NCI-H69 (cell line): ENCODE results near the gene MICAL2.

ENCODE experiments used
- DNase-seq: peaks from one replicate; lab custom pipeline; 2025; lab: John Stamatoyannopoulos, UW

MICAL2 gene

DNA sequence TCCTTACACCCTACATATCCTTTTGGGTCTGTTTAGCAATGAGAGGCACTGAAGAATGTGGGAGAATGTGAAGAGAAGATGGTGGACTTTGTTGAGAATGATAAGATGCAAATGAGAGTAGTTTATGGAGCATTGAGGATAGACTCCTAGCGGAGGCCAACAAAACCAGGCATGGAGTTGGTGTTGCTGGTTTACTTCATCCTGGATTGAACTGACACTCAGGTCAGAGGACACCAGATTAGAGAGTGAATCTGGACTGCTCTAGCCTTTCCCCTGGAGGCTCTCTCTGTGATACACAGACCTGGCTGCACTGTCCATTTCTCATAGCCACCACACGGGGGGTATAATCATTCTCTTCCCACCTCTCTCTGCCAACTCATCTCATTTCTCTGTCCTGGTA is 98.7 kb downstream of the MICAL2 start:
- no peak for DNase-seq

DNA sequence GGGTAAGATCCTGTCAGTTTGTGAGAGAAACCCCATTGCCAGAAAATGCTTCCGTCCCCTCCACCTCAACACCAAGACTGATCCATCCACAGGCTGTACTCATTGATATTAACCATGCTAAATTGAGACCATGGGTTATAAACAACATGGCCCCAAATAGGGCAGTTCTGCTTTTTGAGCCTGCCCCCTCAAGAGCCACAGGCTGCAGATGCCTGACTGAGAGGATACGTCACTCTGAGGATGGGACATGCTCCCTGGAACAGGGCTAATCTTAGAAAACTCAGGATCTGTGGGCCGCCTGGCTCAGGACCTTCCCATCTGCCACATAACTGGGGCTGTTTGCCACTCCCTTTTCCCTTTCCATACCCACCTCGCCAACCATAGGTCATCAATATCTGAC is 99.8 kb downstream of the MICAL2 start:
- DNase-seq = no peak

DNA sequence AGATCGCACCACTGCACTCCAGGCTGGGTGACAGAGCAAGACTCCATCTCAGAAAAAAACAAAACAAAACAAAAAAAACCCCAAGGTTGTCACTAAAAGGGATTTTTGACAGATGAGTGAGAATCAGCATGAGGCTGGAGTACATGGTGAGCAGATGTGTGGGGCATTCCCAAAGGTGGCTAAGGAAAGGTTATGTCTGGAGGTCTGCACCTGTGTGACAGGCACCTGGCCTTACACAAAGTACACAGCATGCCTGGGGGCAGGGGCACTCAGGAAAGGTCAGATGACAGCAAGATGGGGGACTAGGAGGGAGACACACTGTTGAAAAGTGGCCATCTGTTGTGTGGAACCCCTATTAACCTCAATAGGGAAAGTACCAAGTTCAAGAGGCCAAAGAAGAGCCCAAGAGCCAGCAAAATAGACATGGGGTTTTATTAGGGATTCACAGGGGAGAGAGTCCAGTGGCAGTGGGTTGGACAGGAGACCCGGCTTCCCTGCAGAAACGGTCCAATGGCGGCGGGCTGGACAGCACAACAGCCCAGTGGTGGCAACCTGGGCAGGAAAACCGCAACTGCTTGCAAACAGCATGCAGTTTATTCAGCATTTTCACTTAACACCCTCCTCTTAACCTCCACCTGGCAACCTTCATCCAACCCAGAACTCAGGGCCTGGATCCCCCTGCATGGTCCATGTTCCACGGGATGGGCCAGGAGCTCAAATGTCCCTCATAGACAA is 101.1 kb downstream of the MICAL2 start:
- peak; percentile 54 for DNase-seq

DNA sequence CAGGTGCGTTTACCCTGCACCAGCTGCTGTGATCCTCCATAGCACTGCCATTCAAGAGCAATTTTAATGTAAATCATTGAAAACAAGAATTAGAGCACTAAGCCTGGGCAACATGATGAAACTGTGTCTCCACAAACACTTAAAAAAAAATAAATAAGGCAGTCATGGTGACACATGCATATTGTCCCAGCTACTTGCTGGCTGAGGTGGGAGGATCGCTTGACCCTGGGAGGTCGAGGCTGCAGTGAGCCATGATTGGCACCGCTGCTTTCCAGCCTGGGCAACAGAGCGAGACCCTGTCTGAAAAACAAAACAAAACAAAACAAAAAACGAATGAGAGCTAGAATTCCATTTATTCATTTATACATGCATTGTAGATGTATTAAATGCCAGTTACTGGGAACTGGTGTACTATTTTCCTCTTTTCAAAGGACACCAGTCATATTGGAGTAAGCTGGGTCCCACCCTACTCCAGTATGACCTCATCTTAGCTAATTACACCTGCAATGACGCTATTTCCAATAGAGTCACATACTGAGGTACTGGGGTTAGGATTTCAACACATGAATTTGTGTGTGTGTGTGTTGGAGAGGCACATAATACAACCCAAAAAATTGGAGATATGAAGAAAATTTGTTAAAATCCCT is 101.9 kb downstream of the MICAL2 start:
- peak; percentile 52 for DNase-seq

DNA sequence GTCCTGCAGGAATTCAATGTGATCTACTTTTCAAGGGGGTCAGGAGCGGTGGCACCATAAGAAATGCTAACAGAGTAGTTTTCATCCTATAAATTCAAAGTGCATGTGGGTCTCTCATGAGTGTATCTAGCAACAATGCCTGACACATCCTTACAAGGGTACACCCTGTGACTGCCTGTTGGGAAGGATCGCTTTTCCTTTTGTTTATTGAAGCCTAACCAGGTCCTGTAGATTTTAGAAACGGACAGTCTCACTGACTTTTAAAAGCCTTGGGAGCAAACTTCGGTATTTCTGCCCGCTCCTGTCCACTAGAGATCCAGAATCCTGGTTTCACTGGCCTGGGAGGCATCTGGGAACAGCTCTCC is 102.4 kb downstream of the MICAL2 start:
- no peak for DNase-seq

DNA sequence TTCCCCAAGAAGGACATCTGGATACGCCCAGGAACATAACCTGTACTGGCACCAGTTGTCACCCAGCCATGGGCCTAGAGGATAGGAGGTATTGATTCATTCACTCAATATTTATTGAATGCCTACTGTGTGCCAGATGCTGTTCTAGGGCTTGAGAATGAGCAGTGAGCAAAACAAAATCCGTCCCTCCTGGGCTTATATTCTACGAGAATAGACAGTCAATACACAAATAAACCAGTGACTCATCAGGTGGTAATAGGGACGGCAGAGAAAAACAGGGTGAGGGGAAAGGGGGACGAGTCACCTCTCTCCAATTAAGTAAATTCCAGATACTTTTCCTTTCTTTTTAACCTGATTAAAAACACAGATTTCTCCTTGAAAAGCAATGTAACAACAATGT is 103.5 kb downstream of the MICAL2 start:
- peak; percentile 19 for DNase-seq

DNA sequence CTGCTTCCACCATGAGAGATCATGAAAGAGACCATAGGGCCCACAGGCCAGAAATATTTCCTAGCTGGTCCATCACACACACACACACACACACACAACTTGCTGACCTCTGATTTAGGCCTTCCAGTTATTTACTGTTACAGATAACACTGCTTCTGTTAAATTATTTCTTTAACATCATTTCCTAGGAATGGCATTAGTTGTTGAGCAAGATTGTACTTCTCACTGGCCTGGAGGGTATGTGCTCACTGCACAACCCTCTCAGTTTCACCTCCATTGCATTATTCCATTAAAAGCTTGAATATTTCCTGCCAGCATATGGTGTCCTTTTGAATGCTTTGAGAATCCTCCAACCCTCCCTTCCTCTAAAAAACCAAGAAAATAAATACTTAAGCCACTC is 104.4 kb downstream of the MICAL2 start:
- peak; percentile 83 for DNase-seq

DNA sequence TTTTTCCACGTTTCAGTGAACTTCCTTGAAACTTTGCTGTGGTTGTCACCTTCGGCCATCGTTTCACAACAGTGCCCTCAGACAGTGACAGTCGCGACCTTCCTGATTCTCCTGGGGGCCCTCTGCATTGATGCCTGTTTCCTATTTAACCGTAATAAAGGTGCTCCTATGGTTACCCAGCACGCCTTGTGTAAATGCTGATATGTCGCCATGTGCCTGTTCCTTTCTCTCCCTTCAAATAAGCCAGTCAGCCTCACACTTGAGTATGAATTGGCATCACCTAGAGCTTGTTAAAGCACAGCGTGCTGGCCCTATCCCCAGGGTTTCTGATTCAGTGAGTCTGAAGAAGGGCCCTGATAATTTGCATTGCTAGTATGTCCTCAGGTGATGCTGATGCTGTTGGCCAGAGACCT is 104.8 kb downstream of the MICAL2 start:
- DNase-seq = peak; percentile 98

DNA sequence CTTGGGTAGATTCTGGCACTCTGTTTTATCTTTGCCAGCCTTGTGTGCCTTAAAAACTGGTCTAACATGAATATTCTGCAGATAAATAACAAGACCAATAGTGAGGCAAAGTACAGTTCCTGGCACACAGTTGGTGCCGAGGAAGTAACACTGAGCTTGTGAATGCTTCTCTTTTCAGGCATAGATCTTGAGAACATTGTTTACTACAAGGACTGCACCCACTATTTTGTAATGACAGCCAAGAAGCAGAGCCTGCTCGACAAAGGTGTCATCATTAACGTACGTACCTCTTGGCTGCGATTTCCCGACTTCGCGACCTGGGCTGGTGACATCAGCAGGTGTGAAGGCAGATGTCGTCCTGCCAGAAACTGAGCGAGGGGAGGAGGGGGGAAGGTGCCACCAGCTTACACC is 105.7 kb downstream of the MICAL2 start:
- DNase-seq = no peak

DNA sequence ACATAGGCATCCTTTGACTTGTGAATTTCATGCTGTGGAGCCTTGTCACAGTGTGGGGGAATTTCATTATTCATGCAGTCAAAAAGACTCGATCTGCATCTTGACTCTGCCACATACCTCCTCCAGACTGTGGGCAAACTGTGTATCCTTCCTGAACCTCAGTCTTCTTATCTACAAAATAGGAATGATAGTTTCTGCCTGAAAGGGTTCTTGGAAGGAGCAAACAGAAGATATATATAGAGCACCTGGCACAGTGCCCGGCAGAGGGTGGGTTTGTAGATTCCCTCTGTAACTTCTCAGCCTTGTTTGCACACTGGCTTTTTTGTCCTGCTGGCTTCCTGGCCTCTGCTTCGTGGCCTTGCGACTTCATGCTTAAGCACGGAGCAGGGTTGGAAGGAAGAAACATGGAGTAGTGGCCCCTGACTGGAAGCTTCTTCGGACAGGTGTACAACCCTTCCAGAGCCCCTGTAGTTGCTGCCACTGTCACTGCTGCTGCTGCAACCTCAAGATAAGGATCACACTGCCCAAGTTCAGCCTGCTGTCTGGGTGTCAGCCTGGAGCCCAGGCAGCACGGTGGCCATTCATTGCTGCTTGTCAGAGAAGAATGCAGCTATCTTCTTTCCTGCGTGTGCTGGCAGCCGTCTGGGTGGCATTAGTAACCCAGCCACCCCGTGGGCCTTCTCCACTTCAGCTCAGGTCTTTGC is 106.4 kb downstream of the MICAL2 start:
- peak; percentile 63 for DNase-seq

DNA sequence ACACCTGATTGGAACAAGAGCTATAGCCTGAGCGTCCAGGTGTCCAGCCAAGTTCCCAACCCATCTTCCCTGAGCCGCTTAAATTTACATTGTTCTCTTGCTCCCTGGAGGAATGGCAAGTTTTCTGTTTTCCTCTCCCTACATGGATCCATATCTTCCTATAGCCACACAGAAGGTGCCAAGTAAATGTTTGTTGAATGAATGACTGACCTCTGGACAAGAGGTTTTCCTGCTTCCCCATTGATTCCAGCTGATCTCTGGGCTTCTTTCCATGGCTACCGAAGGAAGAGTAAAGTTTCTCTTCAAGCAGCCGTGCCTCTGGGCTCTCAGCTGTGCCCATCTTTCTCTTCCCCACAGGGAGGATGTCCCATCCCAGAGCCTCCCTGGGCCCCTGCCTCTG is 107.5 kb downstream of the MICAL2 start:
- no peak for DNase-seq

DNA sequence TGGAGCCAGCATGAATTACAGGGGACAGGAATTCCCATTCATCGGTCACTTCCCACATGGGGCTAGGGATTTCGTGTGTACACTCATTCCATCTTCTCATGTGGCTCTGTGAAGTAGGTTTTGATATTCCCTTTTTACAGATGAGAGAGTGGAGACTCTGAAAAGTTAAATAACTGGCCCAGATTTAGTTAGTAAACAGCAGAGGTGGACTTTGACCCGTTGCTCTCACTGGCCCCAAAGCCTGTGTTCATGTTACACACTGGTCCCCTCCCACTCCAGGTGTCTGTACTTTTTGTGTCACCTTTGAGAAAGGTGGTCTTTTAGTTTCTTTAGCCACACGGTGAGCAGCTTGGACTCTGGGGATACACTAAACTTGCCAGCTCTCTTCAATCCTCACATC is 108.5 kb downstream of the MICAL2 start:
- peak; percentile 37 for DNase-seq

DNA sequence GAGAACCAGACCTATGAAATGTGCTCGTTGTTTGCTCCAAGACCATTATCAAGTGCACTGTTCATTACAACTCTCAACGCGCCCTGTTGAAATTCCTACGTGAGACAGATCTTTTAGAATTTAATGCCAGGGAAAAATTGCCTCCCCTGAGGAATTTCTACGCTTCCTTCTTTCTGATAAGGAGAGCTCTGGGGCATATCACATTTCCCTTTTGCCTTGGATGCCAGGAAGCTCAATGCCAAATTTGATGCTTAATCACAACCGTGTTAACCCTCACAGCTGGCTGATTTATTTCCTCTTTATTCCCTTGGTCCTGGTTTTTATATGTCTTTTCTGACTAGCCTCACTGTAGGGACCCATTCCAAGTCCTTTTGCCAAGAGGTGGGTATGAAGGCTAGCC is 109.4 kb downstream of the MICAL2 start:
- DNase-seq = no peak

DNA sequence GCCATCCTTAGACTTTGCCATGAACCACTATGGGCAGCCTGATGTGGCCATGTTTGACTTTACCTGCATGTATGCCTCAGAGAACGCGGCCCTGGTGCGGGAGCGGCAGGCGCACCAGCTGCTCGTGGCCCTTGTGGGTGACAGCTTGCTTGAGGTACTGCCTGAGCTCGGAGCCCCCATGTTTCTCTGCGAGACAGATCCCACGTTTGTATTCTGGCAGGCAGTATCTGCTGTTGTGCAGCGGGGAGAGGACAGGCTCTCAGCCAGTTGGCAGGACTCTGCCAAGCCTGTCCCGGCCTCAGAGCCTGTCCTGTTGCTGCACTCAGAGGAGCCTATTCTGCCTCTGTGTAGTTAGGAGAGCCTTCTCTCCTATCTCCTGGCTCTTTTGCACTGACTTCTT is 109.9 kb downstream of the MICAL2 start:
- DNase-seq = no peak

DNA sequence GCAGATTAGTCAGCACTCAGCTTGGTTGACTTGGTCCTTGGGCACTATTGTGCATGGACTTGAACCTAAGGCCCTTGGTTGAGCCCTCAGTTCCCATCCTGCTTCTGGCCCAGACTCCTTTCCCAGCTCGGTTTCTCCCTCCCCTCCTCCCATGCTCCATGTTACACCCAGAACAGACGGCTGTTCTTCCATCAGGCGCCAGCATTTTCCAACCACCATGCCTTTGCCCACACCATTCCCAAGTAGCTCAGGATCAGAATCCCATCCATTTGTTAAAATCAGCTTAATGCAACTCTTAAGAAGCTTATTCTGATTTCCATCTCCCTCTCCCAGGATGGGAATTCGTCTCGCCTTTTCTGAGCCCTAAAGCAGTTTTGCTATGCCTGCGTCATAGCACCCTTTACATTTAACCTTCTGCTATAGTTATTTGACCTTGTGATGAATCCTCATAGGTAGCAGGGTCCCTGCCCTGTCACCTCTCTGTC is 110.7 kb downstream of the MICAL2 start:
- DNase-seq = no peak

DNA sequence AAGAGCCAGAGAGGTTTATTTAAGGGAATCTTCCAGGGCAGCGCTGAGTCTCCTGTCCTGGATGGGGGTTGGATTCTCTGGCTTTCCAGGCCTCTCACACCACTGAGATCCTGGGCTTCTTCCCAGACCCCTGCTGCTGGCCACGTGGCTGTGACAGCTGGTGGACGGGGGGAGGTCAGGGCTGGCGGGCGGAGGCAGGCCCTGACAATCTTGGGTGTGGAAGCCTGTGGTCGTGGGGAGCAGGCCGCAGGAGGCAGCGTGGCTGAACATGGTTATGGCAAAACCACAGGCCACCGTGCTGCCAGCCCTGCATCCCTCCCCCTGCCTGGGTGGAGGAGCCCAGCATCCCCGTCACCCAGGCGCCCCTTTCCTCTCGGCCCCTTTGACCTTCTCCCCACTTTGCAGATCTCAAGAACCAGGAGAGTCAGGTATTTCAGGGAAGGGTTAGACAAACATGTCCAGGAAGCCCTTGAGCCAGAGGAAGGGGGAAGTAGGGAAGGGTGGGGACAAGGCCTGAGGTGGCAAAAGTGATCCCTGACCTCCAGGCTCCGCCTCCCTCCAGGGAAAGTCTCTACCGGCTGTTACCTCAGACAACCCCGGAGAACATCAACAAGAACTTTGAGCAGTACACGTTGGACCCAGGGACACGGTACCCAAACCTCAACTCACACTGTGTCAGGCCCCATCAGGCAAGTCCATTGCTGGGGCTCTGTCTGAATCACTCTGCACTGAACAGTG is 111.8 kb downstream of the MICAL2 start:
- DNase-seq = peak; percentile 75

DNA sequence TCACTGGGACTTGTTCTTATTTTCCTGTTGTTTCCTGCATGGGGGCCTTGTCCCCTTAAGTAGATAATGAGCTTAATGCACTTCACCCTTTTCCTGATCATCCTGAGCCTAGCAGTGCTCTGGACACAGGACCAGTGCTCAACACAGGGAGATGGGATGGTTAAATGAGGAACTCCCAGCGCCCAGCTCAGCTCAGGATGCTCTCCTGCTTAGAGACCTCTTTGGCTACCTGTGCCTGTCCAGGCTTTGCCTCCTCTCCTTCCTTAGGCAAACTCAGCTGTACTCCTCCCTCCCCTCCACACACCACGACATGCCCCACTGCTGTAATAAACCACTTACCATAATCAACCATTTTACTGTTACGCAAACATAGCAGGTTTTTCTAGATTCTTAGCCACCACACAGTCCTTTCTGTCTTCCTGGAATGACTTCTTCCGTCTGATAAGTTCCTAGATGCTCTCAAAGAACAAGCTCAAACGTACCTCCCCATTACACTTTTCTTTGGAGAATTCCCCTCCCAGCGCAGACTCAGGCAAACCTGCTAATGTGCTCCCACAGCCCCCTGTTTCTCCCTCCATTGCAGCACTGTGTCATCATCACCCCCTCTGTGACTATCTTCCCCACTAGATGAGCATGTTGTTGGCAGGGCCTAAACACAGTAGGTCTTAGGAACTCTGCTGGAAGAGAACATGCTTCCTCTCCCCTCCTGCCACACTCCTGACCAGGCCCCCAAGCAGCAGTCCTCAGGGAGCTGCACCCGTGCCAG is 113.6 kb downstream of the MICAL2 start:
- DNase-seq = no peak

DNA sequence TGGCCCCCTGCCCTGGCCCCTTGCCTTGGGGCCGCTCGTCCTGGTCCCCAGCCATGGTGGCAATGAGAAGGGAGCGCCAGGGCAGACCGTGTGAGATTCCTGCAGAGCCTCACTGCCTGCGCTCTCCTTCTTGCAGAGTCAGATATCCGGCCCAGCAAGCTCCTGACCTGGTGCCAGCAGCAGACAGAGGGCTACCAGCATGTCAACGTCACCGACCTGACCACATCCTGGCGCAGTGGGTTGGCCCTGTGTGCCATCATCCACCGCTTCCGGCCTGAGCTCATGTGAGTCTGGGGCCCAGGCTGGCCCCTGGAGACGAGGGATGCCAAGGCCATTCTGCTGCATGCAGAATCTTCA is 114.1 kb downstream of the MICAL2 start:
- DNase-seq = no peak

DNA sequence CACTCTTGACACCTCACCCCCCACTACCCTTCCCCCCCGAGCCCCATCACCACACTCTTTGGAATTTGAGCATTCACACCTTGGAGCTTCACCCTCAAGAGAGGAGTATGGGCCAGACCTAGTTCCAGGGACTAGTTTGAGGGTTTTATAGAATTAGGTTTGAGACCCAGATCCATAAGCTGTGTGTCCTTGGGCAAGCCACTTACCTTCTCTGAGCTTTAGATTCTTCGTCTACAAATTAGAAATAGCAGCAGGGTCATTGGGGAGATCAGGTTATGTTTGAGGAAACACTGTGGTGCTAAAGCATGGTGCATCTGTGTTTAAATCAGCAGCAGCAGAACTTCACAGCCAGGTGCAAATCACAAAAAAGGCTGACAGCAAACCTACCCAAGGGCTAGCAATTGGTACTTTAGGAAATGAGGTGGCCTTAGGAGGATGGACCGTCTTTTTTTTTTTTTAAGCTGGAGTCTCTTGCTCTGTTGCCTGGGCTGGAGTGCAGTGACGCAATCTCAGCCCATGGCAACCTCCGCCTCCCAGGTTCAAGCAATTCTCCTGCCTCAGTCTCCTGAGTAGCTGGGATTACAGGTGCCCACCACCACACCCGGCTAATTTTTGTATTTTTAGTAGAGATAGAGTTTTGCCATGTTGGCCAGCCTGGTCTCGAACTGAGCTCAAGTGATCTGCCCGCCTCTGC is 114.8 kb downstream of the MICAL2 start:
- DNase-seq = no peak

DNA sequence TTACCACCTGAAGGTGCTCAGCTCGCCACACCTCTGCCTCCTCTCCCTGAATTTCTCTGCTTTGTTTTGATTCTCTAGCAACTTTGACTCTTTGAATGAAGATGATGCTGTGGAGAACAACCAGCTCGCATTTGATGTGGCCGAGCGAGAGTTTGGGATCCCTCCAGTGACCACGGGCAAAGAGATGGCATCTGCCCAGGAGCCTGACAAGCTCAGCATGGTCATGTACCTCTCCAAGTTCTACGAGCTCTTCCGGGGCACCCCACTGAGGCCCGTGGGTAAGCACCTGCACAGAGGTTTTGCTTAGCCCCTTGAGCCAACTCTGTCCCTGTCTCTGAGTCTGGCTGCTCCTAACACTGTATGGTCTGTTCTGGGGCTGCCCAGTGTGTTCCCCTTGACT is 115.7 kb downstream of the MICAL2 start:
- no peak for DNase-seq
